SK-N-SH treated with all-trans-retinoic acid at 6 μM for 48 hours (cell line): Measurements from ENCODE around the gene XRN1.
"Not testable (repeated sequence)": the region's sequence is repeated elsewhere in the genome, so short reads cannot be mapped to it uniquely, and the experiment has no call there.

Source experiments
- ATAC-seq: fragments of 200-7000 bp; cut with Tn5 transposase; 3 replicates; pipeline ENCODE4 v1.9.1; 2020; ENCODE audit warnings: mild to moderate bottlenecking, moderate library complexity
- ARNTL ChIP-seq: fragments of 450-650 bp; formaldehyde crosslinking; IDR thresholded peaks from 2 replicates; pipeline ENCODE4 v1.5.0; 2020; ENCODE audit warnings: low read depth, mild to moderate bottlenecking, moderate library complexity, borderline replicate concordance
- BACH2 ChIP-seq: fragments of 250-450 bp; sonication (Bioruptor Pico); IDR thresholded peaks from 2 replicates; pipeline ENCODE4 v1.9.0; 2021; ENCODE audit warnings: mild to moderate bottlenecking, borderline replicate concordance
- CREB5 ChIP-seq: fragments of 250-450 bp; sonication (Bioruptor Pico); IDR thresholded peaks from 2 replicates; pipeline ENCODE4 v1.5.1; 2020; ENCODE audit warnings: low read depth, mild to moderate bottlenecking, moderate library complexity
- CSDC2 ChIP-seq: fragments of 250-450 bp; sonication (Bioruptor Pico); IDR thresholded peaks from 2 replicates; pipeline ENCODE4 v1.5.0; 2020; ENCODE audit warnings: mild to moderate bottlenecking, moderate library complexity
- ESRRG ChIP-seq: fragments of 250-450 bp; sonication (Bioruptor Pico); IDR thresholded peaks from 2 replicates; pipeline ENCODE4 v1.6.1; 2021; ENCODE audit warnings: mild to moderate bottlenecking
- GLIS3 ChIP-seq: fragments of 250-450 bp; sonication (Bioruptor Pico); IDR thresholded peaks from 2 replicates; pipeline ENCODE4 v1.5.0; 2020; ENCODE audit warnings: mild to moderate bottlenecking, moderate library complexity
- ISL1 ChIP-seq: fragments of 250-450 bp; sonication (Bioruptor Pico); IDR thresholded peaks from 2 replicates; pipeline ENCODE4 v2.1.2; 2022; ENCODE audit warnings: mild to moderate bottlenecking, moderate library complexity
- OSR1 ChIP-seq: fragments of 250-450 bp; sonication (Bioruptor Pico); IDR thresholded peaks from 2 replicates; pipeline ENCODE4 v1.8.0; 2022; ENCODE audit warnings: moderate library complexity, mild to moderate bottlenecking, inconsistent platforms
- POU6F1 ChIP-seq: fragments of 250-450 bp; sonication (Bioruptor Pico); IDR thresholded peaks from 2 replicates; pipeline ENCODE4 v1.8.0; 2021; ENCODE audit warnings: low read depth, mild to moderate bottlenecking, moderate library complexity, borderline replicate concordance
- PPARA ChIP-seq: fragments of 250-450 bp; sonication (Bioruptor Pico); IDR thresholded peaks from 2 replicates; pipeline ENCODE4 v1.5.0; 2020; ENCODE audit warnings: mild to moderate bottlenecking, borderline replicate concordance
- TCF4 ChIP-seq: fragments of 250-450 bp; sonication (Bioruptor Pico); IDR thresholded peaks from 2 replicates; pipeline ENCODE4 v1.8.0; 2021; ENCODE audit warnings: mild to moderate bottlenecking, moderate library complexity, borderline replicate concordance
- TOX ChIP-seq: fragments of 250-450 bp; sonication (Bioruptor Pico); IDR thresholded peaks from 2 replicates; pipeline ENCODE4 v1.8.0; 2021; ENCODE audit warnings: mild to moderate bottlenecking, moderate library complexity, borderline replicate concordance
- TSHZ2 ChIP-seq: fragments of 250-450 bp; sonication (Bioruptor Pico); IDR thresholded peaks from 2 replicates; pipeline ENCODE4 v1.5.0; 2020; ENCODE audit warnings: mild to moderate bottlenecking, moderate library complexity
- ZC3H10 ChIP-seq: fragments of 250-450 bp; sonication (Bioruptor Pico); IDR thresholded peaks from 2 replicates; pipeline ENCODE4 v1.5.1; 2021; ENCODE audit warnings: mild to moderate bottlenecking, moderate library complexity
- ZNF565 ChIP-seq: fragments of 450-650 bp; formaldehyde crosslinking; conservative IDR thresholded peaks from 2 replicates; pipeline ENCODE4 v1.5.0; 2020; ENCODE audit warnings: low read depth, mild to moderate bottlenecking, moderate library complexity
- ZNF70 ChIP-seq: fragments of 450-650 bp; formaldehyde crosslinking; IDR thresholded peaks from 2 replicates; pipeline ENCODE4 v1.5.0; 2020; ENCODE audit warnings: mild to moderate bottlenecking, moderate library complexity
- ZNF8 ChIP-seq: fragments of 450-650 bp; formaldehyde crosslinking; IDR thresholded peaks from 2 replicates; pipeline ENCODE4 v1.5.0; 2020; ENCODE audit warnings: mild to moderate bottlenecking, moderate library complexity
- TF ChIP-seq, protein P1 (sequence below): fragments of 250-450 bp; sonication (Bioruptor Pico); IDR thresholded peaks from 2 replicates; pipeline ENCODE4 v1.8.0; 2020; ENCODE audit warnings: mild to moderate bottlenecking, moderate library complexity, borderline replicate concordance

Gene XRN1

DNA sequence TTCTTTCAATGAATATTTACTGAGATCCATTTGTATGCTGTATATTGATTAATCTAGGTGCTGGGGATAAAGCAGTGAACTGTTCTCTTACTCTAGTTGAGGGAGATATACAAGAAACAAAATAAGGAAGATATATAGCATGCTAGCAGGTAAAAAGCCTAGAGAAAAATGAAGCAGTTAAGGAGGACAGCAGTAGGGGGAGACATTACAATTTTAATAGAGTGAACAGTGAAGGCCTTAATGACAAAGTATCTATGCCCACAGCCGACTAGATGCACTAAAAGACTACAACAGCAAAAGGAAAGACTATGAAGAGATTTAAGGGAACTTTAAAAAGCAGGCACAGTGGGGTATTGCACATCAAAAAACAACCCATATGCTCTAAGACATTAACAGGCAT lies 81.4 kb downstream of the XRN1 start:
- TF ChIP-seq CREB5 (CRISPR knock-in tag) (no peak), GLIS3 (no peak), BACH2 (CRISPR knock-in tag) (no peak), POU6F1 (CRISPR knock-in tag) (no peak), ZC3H10 (CRISPR knock-in tag) (no peak), CSDC2 (CRISPR knock-in tag) (no peak), TCF4 (CRISPR knock-in tag) (no peak), OSR1 (CRISPR knock-in tag) (no peak), TSHZ2 (no peak), TOX (CRISPR knock-in tag) (no peak), ARNTL (CRISPR knock-in tag) (no peak)
- TF ChIP-seq, protein P1, sequence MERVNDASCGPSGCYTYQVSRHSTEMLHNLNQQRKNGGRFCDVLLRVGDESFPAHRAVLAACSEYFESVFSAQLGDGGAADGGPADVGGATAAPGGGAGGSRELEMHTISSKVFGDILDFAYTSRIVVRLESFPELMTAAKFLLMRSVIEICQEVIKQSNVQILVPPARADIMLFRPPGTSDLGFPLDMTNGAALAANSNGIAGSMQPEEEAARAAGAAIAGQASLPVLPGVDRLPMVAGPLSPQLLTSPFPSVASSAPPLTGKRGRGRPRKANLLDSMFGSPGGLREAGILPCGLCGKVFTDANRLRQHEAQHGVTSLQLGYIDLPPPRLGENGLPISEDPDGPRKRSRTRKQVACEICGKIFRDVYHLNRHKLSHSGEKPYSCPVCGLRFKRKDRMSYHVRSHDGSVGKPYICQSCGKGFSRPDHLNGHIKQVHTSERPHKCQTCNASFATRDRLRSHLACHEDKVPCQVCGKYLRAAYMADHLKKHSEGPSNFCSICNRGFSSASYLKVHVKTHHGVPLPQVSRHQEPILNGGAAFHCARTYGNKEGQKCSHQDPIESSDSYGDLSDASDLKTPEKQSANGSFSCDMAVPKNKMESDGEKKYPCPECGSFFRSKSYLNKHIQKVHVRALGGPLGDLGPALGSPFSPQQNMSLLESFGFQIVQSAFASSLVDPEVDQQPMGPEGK (CRISPR knock-in tag): no peak
- ATAC-seq: peak; percentile 75

DNA sequence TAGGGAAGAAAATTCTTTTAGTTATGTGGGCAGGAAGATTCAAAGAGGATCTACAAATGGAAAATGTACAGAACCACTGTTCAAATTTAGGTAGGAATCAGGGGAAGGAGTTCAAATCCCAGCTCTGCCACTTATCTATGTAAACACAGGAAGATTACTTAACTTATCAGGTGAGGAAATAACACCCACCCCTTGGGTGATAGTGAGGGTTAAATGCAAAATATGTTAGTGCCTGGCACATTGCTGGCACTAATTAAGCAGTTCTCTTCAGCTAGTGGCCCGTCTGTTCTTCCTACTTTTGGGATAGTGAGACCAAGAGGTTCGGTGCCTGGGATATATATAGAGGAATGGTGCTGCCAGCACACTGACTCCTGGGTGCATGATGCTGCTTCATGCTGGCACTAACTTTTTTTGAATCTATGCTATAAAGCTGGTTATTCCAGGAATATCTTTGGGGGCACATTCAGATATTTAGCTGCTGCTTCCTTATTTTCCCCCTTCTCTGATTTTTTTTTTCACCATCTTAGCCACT lies 83.8 kb downstream of the XRN1 start:
- TF ChIP-seq ZNF565 (CRISPR knock-in tag): no peak
- TF ChIP-seq ZNF70 (CRISPR knock-in tag): no peak
- TF ChIP-seq ZNF8 (CRISPR knock-in tag): no peak
- no peak for TF ChIP-seq BACH2 (CRISPR knock-in tag)
- no peak for TF ChIP-seq PPARA (CRISPR knock-in tag)
- TF ChIP-seq ESRRG: no peak
- TF ChIP-seq TCF4 (CRISPR knock-in tag): no peak
- TF ChIP-seq TOX (CRISPR knock-in tag): no peak
- ATAC-seq: no peak

- ATAC-seq: not testable (repeated sequence)
Observed at GRCh38 chr3:142363433-142363832, 84.4 kb downstream of the XRN1 start.

DNA sequence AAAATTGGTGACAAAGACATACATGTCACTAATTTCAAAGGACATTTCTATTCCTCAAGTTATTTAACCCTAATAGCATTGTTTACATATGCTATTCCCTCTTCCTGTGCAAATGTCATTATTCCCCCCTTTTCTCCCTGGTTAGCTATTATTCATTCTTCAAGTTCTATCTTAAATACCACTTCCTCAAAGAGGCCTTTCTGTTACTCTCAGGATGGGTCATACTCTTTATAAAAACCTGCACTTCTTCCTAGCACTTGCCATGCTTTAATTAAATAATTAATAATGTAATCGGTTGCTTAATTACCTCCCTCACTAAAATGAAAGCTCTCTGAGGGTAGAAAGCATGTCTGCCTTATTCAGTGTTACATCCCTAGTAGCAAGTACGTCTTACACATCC lies 88.5 kb downstream of the XRN1 start:
- ATAC-seq: no peak
- TF ChIP-seq ISL1 (CRISPR knock-in tag): no peak
- TF ChIP-seq, protein P1 (CRISPR knock-in tag): no peak
- no peak for TF ChIP-seq ZNF8 (CRISPR knock-in tag)
